Kidney tubule cell (primary cell): ENCODE data around the gene PNMA8C.
"Not testable (repeated sequence)": the region's sequence is repeated elsewhere in the genome, so short reads cannot be mapped to it uniquely, and the experiment has no call there.

ENCODE experiments used
- DNase-seq: peaks from one replicate; pipeline ENCODE4 v3.0.0-alpha.2; 2018; ENCODE audit warnings: low spot score

PNMA8C gene

DNA sequence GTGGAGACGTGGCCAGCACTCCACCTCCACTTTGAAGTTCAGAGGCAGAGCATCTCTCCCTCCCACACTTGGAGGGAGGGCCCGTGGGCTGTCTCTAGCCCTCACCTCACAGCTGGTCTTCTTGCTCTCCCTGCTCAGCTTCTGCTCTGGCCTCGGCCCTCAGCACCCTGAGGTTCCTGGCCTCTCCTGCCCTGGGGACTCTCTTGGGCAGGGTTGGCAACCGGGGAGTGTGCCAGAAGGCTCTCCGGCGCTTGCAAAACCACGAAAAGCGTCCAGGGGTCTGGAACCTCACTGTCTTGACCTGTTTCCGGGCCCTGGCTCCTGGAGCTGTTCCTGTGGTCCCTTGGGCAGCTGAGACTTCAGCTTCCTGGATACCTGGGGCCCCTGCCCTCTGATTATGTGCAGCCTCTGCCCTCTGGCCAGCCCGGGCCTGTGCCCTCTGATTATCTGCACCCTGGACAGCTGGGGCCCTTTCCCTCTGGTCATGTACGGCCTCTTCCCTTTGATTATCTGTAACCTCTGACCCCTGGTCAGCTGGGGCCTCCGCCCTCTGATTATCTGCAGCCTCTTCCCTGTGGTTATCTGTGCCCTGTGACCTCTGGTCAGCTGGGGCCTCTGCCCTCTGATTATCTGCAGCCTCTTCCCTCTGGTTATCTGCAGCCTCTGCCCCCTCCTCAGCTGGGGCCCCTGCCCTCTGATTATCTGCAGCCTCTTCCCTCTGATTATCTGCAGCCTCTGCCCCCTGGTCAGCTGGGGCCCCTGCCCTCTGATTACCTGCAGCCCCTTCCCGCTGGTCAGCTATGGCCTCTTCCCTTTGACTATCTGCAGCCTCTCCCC lies 17.4 kb downstream of the PNMA8C start:
- no peak for DNase-seq

DNA sequence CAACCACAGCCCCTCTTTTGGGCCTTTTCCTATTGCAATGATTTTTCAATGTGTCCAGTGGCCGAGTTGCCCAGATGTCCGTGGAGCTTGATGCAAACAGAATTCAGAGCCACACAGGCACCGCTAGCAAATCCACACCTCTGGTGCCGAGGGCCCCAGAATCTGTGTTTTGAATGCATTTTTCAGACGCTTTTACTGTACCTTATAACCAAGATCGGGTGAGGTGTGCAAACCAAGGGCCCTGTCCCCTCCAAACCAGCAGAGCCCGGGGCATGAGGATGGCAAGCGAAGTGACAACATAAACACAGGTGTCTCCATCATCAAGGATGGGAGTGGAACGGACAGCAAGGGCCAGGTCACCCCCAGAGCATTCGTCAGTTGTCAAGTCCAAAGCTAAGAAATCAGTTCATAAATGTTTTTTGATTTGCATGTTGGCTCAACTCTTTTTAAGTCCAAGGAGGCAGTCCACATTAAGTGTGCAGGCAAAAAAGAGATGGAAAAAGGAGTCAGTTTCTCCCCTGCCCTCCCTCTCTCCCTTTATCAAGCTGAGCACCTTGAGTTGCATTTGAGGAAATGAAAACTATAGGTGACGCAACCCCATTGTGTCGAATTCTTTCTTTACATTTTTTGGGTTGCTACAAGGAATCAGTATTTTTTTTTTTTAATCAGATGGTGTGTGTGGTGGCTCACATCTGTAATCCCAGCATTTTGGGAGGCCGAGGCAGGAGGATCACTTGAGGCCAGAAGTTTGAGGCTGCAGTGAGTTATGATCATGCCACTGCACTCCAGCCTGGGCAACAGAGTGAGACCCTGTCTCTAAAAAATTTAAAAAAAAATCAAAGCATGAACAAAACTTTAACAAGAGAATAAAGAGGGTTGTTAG lies 18.3 kb downstream of the PNMA8C start:
- no peak for DNase-seq

DNA sequence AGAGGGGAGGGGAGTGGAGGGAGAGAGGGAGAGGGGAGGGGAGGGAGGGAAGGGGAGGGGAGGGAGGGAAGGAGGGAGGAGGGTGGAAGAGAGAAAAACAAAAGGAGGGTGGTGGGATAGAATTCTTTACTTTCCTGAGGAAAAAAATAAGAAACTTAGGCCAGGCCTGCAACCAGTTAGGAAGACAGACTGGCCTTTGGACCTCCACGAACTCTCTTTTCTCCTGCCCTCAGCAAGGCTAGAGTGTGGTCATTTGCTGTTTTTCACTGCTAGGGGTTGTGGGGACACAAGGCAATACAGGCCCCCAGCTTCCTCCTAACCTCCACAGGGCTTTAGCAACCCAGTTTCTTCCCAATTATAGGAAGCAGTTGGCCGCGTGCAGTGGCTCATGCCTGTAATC lies 19.5 kb downstream of the PNMA8C start:
- DNase-seq = no peak

DNA sequence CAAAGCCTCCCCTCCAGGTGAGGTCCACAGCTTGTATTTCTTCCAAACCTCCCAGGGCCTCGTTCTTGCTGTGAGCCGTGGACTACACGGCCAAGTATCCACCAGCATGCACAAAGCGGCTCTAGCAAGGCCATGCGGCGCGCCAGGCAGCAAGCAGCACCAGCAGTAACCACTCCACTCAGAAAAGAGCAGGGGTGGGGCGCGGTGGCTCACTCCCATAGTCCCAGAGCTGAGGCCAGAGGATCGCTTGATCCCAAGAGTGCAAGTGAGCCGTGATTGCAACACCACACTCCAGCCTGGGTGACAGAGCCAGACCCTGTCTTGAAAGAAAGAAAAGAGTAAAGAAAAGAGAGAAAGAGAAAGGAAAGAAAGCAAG lies 20.1 kb downstream of the PNMA8C start:
- DNase-seq = peak; percentile 32

DNA sequence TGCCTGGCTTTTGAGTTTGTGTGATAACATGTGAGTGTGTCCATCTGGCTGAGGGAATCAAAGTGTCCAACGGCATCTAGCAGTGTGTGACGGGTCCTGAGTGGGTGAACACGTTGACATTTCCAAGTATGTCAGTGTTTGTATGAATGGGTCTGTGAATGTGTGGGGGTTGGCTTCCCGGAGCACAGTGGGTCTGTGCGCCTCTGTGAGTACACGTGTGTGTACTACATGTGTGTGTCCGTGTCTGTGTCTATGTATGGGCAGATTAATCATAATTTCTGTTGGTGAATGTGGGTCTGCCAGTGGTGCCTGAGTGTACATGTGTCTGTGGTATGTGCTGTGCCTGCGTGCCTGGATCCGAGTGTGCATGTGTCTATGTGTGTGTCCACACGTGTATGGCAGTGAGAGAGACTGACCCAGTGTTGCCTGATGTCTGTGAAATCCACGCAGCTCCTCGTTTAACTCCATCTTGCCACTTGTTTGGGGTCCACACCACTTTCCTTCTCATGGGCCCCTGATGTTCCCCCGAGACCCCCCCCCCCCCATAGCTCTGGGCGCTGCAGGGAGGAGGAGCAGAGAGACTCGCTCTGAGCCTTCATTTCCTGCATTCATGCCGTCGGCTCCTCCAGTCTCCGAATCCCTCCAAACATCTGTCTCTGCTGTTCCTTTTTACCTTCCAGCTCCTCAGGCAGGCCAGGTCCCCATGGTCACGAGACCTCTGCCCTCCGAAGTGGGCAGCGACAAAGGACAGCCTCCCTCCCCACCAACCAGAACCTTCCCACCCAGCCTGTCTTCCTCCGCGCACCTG lies 20.7 kb downstream of the PNMA8C start:
- no peak for DNase-seq

DNA sequence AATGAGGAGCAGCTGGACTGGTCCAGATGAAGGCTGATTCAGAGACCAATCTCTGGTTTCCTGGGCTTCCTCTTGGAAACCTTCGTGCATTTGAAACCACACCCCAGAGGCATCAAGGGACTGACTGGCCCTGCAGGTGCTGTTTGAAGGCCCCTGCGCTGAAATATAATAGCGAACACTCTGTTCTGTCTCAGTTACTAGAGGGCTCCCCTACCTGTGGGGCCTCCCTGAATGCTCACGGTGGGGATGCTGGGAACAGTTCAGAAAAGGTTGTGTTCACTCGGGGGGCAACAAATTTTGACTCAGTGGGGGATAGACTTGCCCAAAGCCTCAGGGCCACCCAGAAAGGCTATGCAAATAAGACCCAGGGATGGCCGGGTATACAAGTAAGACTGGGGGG lies 21.8 kb downstream of the PNMA8C start:
- DNase-seq = no peak

DNA sequence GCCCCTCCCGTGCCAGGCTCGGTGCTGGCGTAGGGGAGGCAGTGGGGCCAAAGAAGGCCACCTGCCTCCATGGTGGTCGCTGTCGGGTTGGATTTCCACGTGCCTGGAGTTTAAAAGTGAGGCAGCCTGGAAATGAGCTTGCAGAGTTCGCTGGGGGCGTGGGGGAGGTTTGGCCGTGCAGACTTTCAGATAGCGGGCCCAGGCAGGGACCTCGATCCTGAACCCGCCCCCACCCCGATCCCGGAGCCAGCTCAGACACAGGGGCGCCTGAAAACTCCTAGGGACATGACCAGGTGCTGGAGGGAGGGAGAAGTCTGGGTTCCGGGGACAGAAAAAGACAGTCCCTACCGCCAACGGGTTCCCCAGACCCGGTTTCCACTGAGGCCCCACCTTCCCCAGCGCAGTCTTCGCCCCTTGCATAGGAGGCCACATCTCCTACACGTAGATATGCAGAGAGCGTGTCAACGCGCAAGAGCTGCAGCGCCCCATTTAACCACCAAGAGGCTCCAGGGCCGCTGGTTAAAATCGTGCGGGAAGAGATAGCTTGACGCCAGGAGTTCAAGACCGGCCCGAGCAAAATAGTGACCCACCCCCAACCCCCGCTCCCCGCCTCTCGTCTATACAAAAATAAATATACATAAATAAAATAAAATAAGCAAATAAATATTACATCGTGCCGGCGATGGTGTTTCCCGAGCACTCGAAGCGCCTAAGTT lies 23.8 kb downstream of the PNMA8C start:
- peak; percentile 52 for DNase-seq

DNA sequence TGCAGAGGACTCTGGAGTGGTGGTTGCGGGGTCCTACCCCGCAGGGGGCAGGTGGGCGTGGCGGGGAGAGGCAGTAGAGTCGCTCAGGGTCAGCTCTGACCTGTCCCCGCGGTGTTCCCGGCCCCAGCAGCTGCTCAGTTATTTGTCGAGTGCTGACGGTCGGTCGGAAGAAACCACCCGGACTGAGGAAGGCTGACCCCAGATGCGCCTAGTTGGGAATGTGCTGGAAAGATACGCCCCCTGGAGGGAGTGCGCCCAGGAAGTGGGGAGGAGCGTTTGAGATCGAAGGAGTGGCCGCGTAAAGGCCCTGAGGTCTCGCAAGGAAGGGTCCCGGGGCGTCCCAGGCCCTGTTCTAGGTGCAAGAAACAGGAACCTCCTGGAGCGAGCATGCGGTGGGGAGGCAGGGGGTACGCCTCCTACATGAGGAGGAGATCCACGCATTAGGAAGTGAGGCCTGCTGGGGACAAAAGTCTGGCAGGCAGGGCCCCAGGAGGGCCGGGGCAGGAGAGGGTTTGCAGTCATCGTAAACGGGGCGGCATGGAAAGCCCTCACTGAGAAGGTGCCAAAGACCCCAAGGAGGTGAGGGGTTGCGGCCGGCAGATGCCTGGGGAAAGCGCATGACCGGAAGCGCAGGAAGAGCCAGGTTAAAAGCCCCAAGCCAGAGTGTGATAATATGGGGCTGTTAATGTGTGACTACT lies 24.5 kb downstream of the PNMA8C start:
- DNase-seq = peak; percentile 75

DNA sequence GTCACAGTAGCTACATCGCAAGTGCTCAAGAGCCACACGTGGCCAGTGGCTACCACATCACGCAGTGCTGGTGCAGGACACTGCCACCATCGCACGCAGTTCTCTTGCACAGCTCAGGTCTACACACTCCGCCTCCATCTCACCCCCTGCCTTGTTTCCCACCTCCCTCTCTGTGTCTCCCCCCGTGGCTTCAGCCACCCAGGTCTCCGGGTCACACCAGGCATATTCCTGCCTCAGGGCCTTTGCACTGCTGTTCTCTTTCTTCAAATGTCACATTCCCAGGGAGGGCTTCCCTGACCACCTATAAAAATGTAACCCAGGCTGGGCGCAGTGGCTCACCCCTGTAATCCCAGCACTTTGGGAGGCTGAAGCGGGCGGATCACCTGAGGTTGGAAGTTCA lies 26.0 kb downstream of the PNMA8C start:
- no peak for DNase-seq

DNA sequence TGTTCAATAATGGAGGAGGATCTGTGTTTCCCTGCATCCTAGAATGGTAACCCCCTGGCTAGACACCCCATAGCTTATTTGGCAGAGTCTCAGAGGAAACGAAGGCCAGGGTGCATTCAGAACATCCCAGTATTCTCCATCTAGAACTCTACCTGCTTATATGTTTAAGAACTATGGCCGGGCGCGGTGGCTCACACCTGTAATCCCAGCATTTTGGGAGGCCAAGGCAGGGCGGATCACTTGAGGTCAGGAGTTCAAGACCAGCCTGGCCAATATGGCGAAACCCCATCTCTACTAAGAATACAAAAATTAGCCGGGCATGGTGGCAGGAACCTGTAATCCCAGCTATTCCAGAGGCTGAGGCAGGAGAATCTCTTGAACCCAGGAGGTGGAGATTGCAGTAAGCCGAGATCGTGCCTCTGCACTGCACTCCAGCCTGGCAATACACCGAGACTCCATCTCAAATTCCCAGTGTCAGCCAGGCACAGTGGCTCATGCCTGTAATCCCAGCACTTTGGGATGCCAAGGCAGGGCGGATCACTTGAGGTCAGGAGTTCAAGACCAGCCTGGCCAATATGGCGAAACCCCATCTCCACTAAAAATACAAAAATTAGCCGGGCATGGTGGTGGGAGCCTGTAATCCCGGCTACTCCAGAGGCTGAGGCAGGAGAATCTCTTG lies 30.8 kb downstream of the PNMA8C start:
- DNase-seq = not testable (repeated sequence)

DNA sequence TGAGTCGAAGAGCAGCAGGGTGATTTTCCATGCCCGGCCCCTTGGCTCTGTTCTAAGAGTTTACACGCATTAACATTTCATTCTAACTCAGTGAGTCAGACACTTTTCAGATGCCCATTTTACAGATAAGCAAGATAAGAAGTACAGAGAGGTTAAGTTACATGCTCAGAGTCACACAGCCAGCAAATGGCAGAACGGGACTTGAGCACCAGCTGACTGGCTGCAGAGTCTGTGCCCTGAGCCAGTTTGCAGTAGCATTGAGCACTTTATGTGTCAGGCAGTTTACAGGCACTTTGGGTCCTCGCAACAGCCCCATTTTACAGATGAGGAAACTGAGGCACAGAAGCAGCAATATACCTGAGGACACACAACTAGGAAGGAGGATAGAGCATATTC lies 34.3 kb downstream of the PNMA8C start:
- no peak for DNase-seq

DNA sequence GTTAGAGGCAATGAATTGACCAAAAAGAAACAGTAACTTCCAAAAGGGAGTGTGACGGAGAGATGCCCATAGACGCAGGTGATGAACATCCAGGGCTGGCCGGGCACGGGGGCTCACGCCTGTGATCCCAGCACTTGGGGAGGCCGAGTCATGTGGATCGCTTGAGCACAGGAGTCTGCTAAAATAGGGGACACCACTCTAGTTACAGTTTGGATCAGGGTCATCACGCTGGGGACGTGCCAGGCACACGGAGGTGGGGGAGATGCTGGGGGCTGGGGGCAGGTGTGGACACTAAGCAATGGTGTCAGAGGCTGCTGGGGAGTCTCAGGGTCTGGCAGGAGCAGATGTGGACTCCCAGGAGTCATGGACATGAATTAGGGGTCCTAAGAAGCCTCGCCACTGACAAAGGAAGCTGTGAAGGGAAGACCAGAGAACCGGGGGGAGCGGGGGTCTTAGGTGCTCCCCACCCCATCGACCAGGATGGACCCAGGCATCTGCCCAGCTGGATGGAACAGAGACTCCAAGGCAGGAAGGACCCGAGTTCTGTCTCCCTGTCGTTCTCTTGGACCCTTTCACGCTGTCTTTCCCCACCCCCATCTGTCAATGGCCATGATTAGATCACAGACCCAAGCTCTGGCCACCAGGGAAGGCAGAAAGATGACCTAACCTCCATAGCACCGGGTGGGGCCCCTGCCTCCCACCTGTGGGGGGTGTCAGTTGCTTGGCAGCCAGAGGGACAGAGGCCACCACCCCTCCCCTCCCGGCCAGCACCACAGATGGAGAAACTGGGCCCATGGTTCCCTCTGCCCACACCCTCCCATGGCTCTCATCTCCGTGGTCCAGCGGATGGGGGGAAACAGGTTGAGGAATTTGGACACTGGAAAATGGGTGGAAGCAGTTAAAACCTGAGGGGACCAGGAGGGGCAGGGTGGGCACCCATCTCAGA lies 35.0 kb downstream of the PNMA8C start:
- DNase-seq = no peak

DNA sequence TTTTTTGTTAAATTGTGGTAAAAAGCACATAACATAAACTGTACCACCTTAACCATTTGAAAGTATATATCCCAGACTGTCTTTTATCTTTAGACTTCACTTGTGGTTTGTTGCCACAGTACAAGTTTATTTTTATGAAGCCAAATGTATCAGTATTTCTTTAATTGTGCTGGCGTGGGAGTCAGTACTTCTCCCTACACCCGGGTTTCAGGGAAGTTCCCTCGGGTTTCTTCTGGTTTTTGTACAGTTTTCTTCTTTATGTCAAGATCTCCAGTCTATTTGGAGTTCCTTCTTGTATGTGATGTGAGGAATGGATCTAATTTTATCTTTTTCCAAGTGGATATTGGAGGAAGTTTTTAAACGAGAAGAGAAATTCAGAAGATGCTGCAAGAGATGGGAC lies 35.9 kb downstream of the PNMA8C start:
- DNase-seq = no peak

DNA sequence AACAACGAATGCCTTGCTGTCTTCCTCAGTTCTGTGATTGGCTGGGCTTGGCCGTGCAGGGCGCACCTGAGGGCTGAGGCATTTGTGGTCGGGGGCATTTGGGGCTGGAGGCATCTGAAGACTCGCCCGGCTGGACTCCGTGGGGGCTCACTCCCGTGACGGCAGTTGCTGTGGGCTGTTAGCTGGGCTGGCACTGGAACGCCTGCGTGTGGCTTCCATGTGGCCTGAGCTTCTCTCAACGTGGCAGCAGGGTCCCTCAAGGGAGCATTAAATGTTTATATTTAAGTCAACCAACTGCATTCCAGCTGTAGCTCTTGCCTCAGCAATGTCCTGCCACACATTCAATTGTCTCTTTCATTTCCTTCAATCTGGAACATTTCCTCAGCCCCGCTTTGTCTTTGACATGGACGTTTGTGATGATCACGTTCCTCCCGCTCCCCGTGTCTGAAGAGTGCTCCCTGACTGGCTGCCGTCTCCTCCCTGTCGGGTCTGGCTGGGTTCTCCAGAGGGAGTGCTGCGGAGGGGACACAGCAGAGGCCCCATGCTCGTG lies 36.4 kb downstream of the PNMA8C start:
- no peak for DNase-seq

DNA sequence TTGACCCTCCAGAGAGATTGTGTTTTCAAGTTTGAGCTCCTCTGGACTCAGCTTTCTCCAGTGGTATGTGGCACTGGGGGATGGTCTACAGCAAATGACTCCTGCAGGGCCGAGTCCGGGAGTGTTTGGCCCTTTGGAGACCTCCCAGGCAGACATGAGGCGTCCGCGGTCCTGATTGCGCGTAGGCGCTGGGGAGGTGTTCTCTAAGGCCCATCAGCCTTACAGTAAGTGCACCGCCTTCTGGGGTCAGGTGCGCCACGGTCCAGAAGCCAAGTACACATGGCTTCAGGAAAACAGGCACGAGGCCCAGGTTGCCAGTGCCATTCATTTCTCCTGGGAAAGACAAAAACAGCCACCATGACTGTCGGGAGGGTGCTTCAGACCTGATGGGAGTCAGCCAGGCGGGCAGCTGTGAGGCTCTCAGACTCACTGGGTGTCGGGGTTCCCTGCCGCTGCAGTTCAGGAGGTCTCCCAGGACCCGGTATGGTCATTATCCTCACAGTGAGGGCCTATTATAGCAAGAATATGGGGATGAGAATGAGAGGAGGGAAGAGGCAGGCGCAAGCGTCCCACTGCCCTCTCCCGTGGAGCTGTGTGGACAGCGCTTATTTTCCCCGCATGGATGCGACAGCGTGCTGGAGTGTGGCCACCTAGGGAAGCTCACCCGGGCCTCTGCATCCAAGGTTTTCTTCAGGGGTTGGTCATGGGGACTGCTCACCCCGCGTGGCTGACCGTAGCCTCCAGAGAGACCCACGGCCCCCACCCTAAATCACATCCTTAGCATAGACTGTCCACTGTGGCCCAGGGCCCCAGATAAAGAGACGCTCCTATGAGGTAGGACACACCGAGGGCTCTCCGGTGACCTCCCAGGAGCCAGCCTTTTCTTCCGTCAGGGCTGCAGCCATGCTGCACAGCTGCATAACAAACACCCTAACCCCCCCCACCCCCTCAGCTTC lies 37.2 kb downstream of the PNMA8C start:
- no peak for DNase-seq

DNA sequence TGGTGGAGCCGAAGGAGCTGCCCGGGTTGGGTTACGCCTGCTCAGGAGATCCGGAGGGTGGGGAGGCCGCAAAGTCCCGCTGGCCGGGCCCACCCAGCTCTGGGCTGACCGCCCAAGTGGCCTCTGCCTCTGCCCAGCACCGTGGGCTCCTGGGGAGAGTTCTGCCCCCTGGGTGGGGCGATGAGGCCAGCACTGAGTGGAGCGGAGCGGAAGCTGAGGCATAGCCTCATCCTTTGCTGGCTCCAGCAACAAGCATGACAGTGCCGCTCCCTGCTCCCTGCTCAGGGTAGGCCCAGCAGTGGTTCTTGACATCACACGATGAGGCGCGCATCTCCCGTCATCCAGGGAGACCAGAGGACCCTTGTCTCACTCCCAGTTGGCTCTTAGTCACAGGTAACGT lies 37.9 kb downstream of the PNMA8C start:
- DNase-seq = no peak

DNA sequence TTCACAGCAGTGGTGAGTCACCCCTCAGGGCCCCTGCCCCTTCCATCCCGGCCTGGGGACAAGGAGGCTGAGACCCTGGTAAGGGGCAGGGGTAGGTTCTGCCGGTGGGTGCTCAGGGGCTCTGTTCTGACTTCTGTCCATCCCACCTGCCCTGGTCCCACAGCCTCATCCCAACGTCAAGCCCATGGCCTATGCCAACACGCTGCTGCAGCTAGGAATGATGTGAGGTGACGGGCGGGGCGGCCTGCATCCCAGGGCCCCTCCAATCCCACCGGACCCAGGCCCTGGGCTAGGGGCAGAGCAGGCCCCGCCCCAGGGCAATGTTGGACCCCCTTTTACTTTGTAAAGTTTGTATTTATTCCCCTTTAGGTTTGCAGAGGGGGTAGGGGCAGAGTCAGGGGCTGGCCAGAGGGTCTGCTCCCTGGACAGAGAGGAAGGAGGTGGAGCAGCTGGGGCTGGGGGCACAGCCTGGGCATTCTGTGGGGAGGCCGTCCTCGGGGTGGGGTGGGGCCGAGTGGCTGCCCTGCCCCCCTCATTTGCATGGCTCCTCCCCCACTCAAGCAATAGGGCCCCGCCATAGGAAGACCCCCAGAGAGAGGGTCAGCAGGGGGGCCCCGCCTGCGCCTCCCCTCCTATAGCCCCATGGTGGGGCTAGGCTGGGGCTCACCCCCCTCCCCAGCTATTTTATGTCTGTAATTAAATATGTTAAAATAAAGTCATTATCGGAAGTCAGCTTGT lies 38.4 kb downstream of the PNMA8C start:
- no peak for DNase-seq
